ENCODE data around the gene DYSF.

The DYSF gene

DNA sequence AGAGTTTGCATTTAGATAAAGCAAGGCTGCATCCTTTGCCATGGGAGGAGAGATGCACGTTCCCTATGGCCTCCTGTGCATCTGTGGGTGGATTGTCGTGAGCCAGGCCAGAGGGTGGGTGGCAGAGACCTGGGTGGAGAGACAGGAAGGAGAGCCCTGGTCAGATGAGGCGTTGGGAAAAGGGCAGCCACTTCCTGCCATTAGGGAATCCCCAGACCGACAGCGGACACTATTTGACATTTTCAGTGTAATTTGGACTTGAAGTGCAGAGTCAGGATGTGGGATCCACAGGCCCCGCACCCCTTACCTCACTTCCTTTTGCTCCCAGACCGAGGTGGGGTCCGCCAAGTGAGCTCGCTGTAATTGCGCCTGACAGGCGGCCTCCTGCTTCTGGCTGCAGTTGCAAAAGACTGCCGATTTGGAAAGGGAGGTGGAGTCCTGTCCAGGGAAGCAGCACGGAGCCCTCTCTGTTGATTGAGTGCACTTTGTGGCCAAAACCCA, 150.0 kb downstream of the DYSF start:
- no peak for DNase-seq (ENCODE audit: low read depth)

DNA sequence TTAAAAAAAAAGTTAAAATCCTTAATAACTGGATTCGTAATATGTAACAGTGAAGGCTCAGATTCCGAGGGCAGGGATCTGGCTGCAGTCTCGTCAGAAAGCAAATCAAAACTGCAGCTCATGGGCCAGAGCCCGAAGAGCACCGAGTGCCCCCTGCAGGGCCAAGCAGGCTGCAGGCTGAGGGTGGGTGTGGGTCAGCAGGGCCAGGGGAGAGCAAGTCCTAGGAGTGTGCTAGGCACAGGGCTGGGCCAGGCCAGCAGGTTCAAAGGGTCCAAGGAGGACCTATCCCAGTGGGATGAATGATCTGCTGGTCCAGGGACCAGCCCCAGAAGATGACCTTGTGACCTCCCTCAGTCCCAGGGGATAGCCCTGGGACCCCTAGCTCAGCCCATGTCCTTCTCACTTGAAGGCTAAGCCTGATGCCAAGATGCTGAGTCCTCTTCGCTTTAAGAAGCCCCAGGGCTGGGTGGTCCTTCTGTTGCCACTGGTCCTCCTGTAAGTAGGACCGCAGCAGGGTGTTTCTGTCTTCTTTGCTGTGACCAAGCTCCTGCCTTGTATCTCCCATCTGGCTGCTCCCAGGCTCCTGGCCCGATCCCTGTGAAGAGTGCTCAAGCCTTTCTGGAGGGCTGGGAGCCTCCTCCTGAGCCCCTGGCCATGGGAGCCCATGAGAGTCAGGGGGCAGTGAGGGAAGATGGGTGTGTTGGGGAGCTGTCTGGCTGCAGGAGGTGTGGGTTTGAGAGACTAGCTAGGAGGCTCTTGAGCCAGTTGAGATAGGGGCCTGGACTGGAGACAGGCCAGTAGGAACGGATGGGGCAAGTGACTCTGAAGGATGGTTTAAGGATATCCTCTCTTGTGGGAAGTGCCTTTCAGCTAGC, 150.7 kb downstream of the DYSF start:
- no peak for DNase-seq (ENCODE audit: low read depth)

DNA sequence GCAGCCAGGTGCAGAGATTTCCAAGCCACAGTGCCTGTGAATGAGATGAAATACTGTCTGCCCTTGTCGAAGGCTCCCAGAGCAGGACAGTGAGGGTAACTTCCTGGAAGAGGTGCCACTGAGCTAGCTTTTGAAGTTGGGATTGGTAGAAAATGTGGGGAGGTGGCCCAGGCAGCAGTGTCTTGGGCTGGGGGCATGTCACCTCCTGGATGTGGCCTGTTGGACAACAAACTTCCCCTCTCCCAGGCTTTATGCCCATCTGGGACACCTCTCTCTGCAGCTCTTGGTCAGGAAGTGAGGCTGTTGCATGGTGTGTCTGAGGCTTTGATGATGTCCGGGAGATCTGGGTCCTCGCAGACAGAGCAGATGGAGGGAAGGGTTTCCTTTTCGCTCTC, 151.4 kb downstream of the DYSF start:
- DNase-seq (ENCODE audit: low read depth): no peak

DNA sequence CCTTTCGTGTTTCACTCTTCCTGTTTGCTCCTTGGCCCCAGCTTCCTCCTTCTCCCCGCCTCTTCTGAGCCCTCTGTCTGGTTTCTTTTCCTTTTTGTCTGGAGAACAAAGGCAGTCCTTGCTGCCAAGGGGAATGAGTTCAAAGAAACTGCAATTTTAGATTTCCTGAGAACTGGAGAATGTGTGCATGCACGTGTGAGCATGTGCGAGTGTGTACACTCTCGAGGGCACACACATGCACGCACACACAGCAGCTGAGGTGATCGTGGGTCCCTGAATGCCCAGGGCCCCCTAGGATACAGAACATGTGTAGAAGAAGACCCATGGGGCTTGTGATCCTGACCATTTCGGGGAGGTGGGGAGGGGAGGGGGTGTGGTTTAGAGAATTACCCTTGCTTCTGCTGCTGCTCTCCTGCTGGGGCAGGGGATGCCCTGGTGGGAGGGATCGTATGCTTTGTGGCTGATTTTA, 151.8 kb downstream of the DYSF start:
- no peak for DNase-seq (ENCODE audit: low read depth)

DNA sequence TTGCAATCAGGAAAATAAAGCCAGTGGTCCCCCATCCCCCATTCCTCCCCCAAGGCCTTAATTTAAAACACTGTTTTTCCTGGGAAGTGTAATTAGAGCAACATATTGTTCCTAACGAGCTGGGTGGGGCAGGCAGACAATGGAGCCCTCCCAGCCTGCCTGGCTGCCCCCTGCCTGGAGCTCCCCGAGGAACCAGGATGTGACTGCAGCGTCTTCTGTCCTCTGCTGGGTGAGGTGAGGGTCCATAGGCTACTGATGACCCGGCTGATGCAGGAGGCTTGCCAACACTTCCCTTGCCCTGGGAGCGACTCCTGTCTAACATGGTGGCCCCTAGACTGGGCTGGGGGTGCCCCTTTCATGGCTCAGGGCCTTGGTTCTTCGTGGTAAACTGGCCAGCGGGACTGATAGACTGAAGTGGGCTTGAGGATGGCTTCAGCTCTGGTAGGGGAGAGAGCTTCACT, 152.4 kb downstream of the DYSF start:
- DNase-seq (ENCODE audit: low read depth): no peak

DNA sequence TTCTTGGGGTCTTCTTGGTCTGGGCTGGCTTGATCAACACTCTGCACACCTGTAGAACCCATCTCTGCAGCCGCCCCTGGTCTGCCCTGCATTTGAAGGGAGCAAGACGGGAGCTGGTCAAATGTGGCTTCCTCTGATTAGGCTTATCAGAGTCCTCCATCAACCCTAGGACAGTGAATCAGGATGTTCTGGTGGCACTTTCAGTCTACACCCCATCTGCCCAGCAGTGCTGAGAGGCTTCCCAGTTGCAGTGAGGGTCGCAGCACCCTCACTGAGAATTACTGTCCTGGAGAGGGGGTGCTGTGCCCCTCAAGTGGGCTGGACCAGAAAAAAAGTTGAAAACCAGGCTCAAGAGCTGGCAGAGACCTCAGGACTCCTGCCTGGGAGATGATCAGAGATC, 152.9 kb downstream of the DYSF start:
- DNase-seq (ENCODE audit: low read depth): no peak

DNA sequence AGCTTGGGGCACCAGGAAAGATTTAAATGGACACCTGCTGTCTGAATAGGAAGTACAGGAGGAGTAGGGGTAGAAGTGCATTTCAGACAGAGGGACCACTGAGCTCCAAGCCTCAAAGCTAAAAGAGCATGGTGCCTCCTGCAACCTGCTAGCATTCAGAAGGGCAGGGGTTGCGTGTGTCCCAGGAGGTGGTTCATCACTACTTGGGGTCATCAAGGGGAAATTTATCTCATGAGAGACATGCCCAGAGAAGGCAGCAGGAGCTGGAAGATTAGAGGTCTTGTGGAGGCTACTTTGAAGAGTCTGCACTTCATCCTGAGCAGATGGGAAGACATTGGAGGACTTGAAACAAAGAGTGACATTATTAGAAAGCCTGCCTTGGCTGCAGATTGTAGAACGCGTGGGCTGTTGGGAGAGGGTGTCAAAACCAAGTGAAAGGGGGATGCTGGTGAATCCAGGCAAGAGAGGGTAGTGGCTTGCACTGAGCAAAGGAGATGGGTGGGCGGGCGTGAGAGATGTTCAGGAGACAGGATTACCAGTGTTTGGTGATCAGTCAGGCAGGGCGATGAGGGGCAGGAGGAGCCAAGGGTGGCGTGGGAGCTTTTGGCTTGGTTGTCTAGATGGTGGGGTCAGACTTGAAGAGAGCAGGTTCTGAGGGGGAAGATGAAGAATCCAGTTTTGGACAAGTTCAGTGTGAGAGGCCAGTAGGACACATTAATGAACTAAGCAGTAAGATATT, 154.0 kb downstream of the DYSF start:
- no peak for DNase-seq (ENCODE audit: low read depth)

DNA sequence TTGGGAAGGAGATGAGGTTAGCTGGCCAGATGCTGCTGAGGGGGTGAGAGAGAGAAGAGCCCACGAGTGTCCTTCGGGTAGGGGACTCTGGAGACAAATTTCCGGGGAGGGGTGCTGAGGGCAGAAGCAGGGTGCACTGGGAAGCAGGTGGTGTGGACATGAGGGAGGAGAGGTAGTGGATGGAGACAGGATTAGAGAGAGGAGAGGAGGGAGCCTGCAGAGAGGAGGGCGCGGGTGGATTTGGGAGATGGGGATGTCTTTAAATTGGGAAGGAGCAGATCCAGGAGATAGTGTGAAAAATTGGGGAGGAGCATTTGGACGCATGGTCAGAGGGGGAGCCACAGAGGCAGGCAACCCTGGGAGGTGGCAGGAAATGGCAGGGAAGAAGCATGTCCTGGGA, 154.7 kb downstream of the DYSF start:
- DNase-seq (ENCODE audit: low read depth): no peak

DNA sequence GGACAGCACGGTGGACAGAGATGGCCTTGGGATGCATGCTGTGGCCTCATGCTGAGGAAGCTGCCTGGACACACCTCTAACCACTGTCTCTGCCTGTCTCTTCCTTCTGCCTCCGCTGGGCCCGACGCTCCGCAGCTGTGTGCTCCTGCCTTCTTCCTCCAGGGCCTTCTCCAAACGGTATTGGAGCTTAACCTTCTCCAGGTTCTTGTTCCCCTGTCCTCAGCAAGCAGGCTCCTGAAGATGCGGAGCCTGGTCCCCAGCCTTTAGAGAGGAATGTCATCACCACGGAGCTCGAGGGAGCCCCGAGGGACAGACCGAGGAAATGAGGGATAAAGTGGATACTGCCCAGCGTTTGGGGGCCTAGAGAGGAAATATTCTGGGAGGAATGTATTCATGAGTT, 155.1 kb downstream of the DYSF start:
- no peak for DNase-seq (ENCODE audit: low read depth)

DNA sequence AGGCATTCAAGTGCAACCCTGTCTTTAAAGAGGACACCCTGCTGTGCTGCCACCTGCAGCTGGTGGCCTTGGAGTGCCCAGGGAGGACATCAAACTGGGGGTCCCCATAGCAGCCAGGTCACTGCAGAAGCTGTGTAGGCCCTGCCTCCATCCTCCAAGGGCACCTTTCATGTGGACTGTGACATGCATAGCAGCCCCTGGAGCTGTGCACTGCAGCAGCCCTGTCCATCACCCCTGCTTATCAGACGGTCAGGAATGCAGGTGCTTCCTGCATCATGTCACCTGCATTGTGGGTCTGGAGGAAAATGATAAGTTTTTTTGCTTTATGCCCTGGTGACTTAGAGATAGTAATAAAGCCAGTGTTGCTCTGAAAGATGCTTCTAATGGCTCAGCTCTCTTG, 155.7 kb downstream of the DYSF start:
- DNase-seq (ENCODE audit: low read depth): no peak

DNA sequence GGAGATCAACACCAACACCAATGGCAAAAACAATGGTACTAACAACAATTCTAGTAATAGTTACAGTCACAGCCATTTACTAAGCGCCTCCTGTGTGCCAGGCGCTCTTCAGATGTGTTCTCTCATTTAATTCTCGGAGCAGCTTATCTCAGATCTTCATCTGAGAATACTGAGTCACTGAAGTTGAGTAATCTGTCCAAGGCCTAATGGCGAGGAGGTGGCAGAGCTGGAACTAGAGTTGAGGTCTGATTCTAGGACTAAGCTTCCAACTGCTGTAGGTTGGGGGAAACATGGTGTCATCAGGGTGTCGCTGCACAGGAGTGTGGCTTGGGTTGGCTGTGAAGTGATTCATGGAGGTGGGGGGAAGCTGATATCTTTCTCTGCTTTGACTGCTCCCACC, 156.1 kb downstream of the DYSF start:
- peak; percentile 58 for DNase-seq (ENCODE audit: low read depth)

DNA sequence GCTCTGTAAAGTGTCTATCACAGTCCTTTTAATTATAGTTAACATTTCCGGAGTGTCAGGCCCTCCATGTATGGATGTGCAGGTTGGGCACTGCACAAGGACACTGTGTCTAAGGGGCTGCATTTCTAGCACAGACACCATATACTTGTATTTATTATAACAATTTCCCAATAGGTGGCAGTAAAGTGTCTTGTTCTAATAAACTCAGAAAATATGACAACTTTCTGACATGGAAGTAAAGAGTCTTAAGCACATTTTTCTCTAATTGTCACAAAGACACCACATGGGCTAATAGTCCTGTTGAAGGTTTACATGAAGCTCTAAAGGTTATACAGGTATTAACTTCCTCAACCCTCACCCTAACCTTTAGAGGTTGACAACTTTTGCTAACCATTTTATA, 156.6 kb downstream of the DYSF start:
- DNase-seq (ENCODE audit: low read depth): peak; percentile 64

DNA sequence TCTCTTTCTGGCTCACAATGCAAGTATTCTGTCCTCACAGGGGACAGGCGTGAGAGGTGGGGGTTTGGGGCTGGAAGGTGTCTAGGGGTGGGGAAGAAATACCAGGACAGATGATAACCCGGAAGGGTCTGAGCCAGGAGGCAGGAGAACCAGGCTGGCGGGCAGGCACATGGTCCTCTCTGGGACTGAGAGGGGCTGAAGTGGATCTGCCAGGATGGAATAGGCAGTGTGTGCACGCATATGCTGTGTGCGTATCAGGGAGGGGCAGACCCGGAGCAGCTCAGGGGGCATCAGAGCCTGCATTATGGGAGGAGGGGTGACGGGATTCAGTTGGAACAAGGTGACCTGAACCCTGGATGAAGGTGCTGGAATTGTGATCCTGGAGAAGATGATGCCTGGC, 157.3 kb downstream of the DYSF start:
- DNase-seq (ENCODE audit: low read depth): no peak

DNA sequence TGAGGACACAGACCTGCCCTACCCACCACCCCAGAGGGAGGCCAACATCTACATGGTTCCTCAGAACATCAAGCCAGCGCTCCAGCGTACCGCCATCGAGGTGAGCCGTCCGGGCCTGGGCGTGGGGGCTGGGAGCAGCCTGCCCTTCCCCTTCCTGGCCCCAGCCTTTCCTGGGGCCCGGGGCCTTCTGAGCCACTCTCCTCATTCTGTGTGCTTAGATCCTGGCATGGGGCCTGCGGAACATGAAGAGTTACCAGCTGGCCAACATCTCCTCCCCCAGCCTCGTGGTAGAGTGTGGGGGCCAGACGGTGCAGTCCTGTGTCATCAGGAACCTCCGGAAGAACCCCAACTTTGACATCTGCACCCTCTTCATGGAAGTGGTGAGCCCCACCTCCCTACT, 157.9 kb downstream of the DYSF start:
- no peak for DNase-seq (ENCODE audit: low read depth)

DNA sequence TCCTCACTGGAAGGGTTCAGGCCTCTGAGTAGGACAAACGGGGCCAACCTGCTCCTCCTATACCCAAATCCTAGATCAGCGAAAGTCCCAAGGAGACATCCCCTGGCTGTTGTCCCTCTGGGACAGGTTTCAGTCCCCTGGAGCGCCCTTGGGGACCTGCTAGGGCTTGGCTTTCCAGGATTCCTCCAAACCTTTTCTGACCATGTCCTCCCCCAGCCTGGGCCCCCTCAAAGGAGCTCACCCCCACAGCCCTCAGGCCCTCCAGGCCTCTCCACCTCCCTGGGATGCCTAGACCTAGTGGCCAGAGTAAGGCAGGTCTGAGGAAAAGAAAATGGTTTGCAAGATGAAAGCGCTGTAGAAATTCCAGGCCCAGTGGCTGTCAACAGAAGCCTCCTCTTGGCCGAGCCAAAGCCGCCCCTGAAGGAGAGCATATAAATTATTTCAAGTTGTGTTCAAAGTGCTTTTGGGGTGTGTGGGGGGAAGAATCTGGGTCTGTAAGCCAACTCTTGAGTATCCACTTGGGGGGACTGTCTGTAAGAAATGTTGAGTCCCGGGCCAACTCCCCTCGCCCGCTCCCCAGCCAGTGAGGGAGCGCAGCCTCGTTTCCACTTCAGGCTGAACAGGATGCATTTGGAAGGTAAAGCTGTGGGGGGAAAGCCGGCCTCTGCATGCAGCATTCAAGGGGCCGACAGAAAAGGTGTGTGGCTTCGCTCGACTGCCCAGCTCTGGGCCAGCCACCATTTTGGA, 158.6 kb downstream of the DYSF start:
- DNase-seq (ENCODE audit: low read depth): no peak

DNA sequence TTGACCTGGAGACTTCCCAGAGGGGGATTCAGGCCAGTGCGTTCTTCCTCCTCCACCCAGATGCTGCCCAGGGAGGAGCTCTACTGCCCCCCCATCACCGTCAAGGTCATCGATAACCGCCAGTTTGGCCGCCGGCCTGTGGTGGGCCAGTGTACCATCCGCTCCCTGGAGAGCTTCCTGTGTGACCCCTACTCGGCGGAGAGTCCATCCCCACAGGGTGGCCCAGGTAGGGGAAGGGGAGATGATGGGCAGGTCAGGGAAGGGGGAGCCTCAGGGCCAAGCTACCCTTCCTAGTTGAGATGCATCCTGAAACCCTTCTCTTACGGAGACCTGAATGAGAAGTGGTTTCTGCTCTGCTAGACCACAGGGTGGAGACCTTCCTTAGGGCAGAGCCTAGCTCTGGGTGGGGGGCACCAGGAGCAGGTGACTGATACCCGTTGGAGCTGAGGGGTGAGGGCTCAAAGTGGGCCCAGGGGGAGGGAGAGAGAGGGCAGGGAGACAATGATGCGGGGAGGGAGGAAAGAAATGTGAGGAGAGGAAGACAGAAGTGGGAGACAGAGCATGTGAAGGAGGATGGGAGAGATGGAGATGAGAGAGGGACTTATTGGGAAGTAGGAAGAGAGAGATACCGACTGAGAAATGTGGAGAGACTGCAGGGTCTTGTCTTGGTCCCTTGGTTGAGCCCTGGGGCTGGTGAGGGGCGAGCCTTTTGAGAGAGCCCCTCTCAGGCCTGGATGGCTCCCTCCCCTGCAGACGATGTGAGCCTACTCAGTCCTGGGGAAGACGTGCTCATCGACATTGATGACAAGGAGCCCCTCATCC, 159.4 kb downstream of the DYSF start:
- DNase-seq (ENCODE audit: low read depth): no peak

DNA sequence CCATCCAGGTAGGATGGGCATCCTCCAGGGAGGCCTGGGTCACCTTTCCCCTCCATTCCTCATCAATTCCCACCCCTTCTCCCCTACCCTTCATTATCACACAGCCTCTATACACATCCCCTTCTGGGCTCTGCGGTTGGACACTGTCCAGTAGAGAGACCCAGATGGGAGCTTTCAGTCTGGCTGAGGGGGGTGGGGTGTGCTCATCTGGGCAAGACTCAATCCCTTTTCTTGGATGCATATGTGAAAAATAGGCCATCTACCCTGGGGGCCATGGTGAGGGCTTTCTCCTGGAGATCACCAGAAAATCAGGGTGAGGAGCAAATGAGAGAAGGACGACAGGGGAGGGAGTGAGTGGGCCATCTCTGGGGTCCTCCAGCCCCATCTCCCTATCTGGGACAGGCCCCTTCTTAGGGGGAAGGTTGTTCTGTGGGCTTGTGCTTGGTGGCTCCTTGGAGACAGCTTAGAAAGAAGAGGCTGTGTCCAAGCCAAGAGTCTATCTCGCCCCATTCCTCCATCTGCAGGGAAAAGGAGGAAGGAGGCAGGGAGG, 160.1 kb downstream of the DYSF start:
- DNase-seq (ENCODE audit: low read depth): no peak

DNA sequence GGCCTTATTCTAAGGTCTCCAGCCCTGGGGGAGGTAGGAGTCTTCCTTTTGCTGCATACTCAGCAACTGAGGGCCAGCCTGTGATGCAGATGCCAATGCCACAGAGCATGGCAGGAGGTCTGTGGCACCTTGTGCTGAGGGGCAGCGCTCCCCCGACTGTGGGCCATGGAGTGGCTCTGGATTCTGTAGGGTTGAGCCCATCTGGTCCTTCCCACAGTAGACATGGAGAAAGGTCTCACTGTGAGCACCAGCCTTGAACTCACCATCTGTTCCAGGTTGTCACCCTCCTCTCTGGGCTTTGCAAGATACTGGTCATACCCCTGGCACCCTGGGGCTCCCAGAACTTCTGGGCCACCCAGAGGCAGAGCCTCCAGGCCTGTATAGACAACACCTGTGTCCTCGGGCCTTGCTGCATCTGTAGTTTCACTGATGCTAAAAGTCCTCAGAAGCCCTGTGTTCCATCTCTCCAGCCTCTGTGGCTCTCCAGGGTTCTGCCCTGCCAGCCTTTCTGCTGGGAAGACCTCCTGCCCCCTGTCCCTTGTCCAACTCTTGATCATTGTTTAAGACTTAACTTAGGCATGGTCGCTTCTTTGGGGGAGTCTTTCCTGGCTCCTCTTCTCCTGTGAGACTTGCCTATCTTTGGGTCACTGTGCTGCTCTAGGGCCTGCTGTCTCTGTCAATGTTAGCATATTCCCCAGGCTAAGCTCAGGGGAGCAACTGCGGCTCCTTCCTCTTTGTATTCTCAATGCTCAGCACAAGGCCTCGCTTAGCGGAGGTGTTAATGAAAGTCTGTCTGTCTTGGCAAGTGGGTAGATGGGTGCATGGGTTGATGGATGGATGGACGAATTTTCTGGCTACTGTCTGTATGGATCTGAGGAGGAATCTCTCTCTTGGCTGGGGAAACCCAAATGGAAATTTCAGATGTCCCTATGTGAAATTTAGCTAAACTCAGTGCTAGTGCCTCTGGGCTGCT, 160.9 kb downstream of the DYSF start:
- DNase-seq (ENCODE audit: low read depth): no peak

DNA sequence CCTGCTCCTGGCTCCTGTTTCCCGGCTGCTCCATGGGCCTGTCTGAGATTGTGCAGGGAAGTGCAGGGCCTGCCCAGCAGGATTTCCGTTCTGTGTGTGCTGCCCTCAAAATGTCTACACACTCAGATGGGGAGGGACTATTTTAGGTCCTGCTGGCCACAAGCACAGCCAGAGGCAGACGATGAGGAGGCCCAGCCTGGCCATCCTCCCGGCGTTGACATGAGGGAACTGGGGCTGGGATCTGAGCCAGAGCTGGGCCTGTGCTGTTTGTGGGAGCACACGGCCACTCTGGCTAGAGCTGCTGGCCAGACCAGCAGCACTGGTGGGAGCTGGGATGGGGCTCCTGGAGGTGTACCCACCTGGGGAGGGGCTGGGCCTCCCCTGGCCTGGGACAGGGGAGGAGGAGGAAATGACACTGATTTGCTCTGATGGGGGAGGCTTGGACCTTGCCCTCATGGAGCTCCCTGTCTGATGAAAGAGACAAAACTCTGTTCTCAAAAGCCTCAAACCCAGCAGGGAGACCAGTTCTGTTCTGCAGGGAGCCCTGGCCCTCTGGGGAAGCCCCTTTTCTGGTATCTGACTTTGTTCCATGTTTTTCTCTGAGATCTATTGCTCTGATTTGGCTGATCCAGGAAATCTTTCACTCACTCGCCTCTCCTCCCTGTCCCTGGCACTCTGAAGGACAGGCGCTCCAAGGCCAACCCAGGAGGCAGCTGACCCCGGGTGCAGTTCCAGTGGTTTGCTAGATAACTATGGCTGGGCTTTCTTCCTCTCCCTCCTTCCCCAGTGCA, 161.8 kb downstream of the DYSF start:
- DNase-seq (ENCODE audit: low read depth): no peak
